ENCODE measurements around the gene PLSCR3. TPM values are rescaled to one million over a fixed set of nuclear protein-coding genes. Genes with fewer than 3 reads are reported as not detected.

The PLSCR3 gene
- total and polyA plus RNA-seq, 4 donors: 19.2 to 43.0 (median 34.2) TPM

DNA sequence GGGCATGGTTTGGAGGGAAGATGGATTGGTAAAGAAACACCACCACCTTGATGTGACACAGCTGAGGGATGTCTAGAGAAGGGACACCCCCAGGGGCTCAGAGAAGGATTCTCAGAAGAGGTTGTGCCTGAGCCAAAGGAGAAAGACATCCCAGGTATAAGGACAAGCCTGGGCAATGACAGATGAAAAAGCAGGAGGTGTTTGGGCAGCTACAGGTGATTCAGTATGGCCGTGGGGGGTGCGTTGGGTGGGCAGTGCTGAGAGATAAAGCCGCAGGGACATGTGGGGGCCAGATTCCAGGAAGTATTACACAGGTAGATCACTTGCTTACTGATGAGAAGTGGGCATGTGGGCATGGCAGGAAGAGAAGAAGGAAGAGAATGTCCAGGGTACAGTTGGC lies 32.4 kb downstream of the PLSCR3 start:
- Histone ChIP-seq H3K36me3 (ENCODE audit: control insufficient read depth in 4 of 4, insufficient read depth in 4 of 4, low read length in 4 of 4) (no peaks in the 10 kb centered on the region), H3K4me3 (no peak overlapping the region), H3K9ac (ENCODE audit: insufficient read depth in 1 of 2, low read length in 2 of 2) (no peak overlapping the region), H3K9me3 (ENCODE audit: control insufficient read depth in 4 of 4, insufficient read depth in 3 of 4, low read length in 3 of 4) (no peaks in the 10 kb centered on the region), H3K27me3 (ENCODE audit: control insufficient read depth in 3 of 3, insufficient read depth in 3 of 3, low read length in 2 of 3) (no peaks in the 10 kb centered on the region), H3K4me1 (ENCODE audit: control insufficient read depth in 5 of 5, insufficient read depth in 5 of 5, low read length in 5 of 5) (no peaks in the 10 kb centered on the region), H3K27ac (ENCODE audit: low read depth in 1 of 2, low read length in 1 of 2) (no peak overlapping the region)
- no peak for ATAC-seq (ENCODE audit: insufficient read depth, low FRiP score)
- TF ChIP-seq, protein P1, sequence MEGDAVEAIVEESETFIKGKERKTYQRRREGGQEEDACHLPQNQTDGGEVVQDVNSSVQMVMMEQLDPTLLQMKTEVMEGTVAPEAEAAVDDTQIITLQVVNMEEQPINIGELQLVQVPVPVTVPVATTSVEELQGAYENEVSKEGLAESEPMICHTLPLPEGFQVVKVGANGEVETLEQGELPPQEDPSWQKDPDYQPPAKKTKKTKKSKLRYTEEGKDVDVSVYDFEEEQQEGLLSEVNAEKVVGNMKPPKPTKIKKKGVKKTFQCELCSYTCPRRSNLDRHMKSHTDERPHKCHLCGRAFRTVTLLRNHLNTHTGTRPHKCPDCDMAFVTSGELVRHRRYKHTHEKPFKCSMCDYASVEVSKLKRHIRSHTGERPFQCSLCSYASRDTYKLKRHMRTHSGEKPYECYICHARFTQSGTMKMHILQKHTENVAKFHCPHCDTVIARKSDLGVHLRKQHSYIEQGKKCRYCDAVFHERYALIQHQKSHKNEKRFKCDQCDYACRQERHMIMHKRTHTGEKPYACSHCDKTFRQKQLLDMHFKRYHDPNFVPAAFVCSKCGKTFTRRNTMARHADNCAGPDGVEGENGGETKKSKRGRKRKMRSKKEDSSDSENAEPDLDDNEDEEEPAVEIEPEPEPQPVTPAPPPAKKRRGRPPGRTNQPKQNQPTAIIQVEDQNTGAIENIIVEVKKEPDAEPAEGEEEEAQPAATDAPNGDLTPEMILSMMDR (IDR thresholded peaks at IDR 0.05; ENCODE audit: control extremely low read depth, extremely low read depth): no peak
- WGBS, 2 donors: 60 to 90% methylated on average over 3 of the region's 3 CpGs
- no peak for DNase-seq

DNA sequence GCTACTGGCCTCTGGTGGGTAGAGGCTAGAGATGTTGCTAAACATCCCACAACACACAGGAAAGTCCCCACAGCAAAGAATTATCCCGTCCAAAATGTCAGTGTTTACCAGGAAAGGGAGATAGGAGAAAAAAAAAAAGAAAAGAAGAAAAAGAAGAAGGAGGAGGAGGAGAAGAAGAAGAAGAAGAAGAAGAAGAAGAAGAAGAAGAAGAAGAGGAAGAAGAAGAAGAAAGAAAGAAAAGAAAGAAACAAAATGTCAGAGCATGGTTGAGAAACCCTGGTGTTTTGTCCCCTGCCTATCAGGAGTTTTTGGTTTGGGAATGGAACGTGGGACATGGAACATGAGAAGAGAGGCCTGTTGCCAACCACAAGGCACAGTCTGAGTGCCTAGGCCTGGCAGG lies 36.9 kb downstream of the PLSCR3 start:
- H3K27me3 ChIP-seq (ENCODE audit: control insufficient read depth in 3 of 3, insufficient read depth in 3 of 3, low read length in 2 of 3): no peaks in the 10 kb centered on the region
- H3K9me3 ChIP-seq (ENCODE audit: control insufficient read depth in 4 of 4, insufficient read depth in 3 of 4, low read length in 3 of 4): no peaks in the 10 kb centered on the region
- no peaks in the 10 kb centered on the region for H3K36me3 ChIP-seq (ENCODE audit: control insufficient read depth in 4 of 4, insufficient read depth in 4 of 4, low read length in 4 of 4)
- TF ChIP-seq, protein P1 (IDR thresholded peaks at IDR 0.05; ENCODE audit: control extremely low read depth, extremely low read depth): no peak
- DNase-seq: no peak
- peaks cover 0 to 25% (median 10%) of the 10 kb centered on the region in 5 donors for H3K4me1 ChIP-seq (ENCODE audit: control insufficient read depth in 5 of 5, insufficient read depth in 5 of 5, low read length in 5 of 5)
- H3K27ac ChIP-seq (ENCODE audit: low read depth in 1 of 2, low read length in 1 of 2): no peak overlapping the region
- WGBS, 2 donors: 61% methylated on average over 2 of the region's 2 CpGs
- H3K4me3 ChIP-seq: no peak overlapping the region
- no peak for ATAC-seq (ENCODE audit: insufficient read depth, low FRiP score)
- H3K9ac ChIP-seq (ENCODE audit: insufficient read depth in 1 of 2, low read length in 2 of 2): no peak overlapping the region

DNA sequence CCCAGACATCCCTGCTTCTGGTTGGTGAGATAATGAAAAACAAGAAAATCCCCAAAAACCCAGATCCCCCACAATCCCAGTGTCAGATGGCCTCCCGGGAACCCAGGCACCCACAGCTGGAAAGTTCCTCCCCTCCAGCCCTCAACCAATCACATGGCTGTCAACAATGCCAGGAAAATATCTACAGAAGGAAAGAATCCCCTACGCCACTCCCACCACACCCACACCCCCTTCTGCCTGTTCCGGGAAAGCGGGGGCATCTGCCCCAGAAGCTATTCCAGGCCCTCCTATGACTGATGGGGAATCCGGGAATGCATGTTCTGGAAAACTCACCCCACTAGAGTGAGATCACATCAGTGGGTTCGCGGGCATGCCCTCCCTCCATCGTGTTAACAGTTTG lies 37.6 kb downstream of the PLSCR3 start:
- no peak for DNase-seq
- Histone ChIP-seq H3K27ac (ENCODE audit: low read depth in 1 of 2, low read length in 1 of 2) (no peak overlapping the region), H3K4me1 (ENCODE audit: control insufficient read depth in 5 of 5, insufficient read depth in 5 of 5, low read length in 5 of 5) (peaks cover 0 to 27% (median 10%) of the 10 kb centered on the region in 5 donors), H3K9me3 (ENCODE audit: control insufficient read depth in 4 of 4, insufficient read depth in 3 of 4, low read length in 3 of 4) (no peaks in the 10 kb centered on the region), H3K27me3 (ENCODE audit: control insufficient read depth in 3 of 3, insufficient read depth in 3 of 3, low read length in 2 of 3) (no peaks in the 10 kb centered on the region), H3K36me3 (ENCODE audit: control insufficient read depth in 4 of 4, insufficient read depth in 4 of 4, low read length in 4 of 4) (no peaks in the 10 kb centered on the region), H3K9ac (ENCODE audit: insufficient read depth in 1 of 2, low read length in 2 of 2) (no peak overlapping the region), H3K4me3 (no peak overlapping the region)
- WGBS, 2 donors: 61 to 73% methylated on average over 8 of the region's 8 CpGs
- TF ChIP-seq, protein P1 (IDR thresholded peaks at IDR 0.05; ENCODE audit: control extremely low read depth, extremely low read depth): no peak
- no peak for ATAC-seq (ENCODE audit: insufficient read depth, low FRiP score)

DNA sequence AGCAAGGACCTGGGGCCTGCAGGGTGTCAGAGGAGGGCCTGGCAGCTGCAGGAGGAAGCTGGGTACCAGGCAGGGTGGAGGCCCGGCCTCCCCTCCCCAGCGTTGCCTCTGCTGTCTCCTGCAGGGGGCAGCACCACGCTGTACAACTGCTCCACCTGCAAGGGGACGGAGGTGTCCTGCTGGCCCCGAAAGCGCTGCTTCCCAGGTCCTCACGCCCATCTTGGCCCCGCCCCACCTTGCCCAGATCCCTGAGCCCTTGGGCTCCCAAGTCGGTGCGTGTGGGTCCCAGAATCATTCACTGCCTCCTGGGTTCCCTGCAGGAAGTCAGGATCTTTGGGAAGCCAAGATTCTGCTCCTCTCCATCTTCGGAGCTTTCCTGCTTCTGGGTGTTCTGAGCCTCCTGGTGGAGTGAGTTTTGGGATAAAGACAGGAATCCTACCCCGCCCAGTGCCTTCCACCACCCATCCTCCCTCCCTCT lies 38.2 kb downstream of the PLSCR3 start:
- Histone ChIP-seq H3K27ac (ENCODE audit: low read depth in 1 of 2, low read length in 1 of 2) (no peak overlapping the region), H3K9me3 (ENCODE audit: control insufficient read depth in 4 of 4, insufficient read depth in 3 of 4, low read length in 3 of 4) (no peaks in the 10 kb centered on the region), H3K9ac (ENCODE audit: insufficient read depth in 1 of 2, low read length in 2 of 2) (no peak overlapping the region), H3K4me3 (no peak overlapping the region), H3K27me3 (ENCODE audit: control insufficient read depth in 3 of 3, insufficient read depth in 3 of 3, low read length in 2 of 3) (no peaks in the 10 kb centered on the region), H3K4me1 (ENCODE audit: control insufficient read depth in 5 of 5, insufficient read depth in 5 of 5, low read length in 5 of 5) (peaks cover 0 to 27% (median 10%) of the 10 kb centered on the region in 5 donors), H3K36me3 (ENCODE audit: control insufficient read depth in 4 of 4, insufficient read depth in 4 of 4, low read length in 4 of 4) (no peaks in the 10 kb centered on the region)
- ATAC-seq (ENCODE audit: insufficient read depth, low FRiP score) (peak; percentile 49), DNase-seq (peak; percentile 55 to 75 (median 68))
- WGBS, 2 donors: 10 to 12% methylated on average over 12 of the region's 12 CpGs
- TF ChIP-seq, protein P1 (IDR thresholded peaks at IDR 0.05; ENCODE audit: control extremely low read depth, extremely low read depth): peak; percentile 87

Data from lung (tissue), 12 donors.